DND-41 (cell line): ENCODE measurements around the gene IFT43.

ENCODE experiments used
- ATAC-seq: fragments of 200-7000 bp; cut with Tn5 transposase; 3 replicates; pipeline ENCODE4 v1.9.1; 2021; ENCODE audit warnings: low read depth; ENCODE audit not compliant: insufficient read depth
- DNase-seq: peaks from one replicate; pipeline ENCODE4 v3.0.0-alpha.2; 2020
- H2AFZ ChIP-seq: 2 replicates; pipeline ENCODE4 v1.6.0; 2012; ENCODE audit warnings: low read depth, low read length
- H3K27ac ChIP-seq: 2 replicates; pipeline ENCODE4 v1.5.1; 2012; ENCODE audit warnings: low read length, inconsistent platforms
- H3K27me3 ChIP-seq: fragments of 200-600 bp; sonication (generic); 2 replicates; pipeline ENCODE4 v1.6.0; 2012; ENCODE audit warnings: low read length, mild to moderate bottlenecking, inconsistent platforms; ENCODE audit not compliant: insufficient read depth, poor library complexity
- H3K36me3 ChIP-seq: 2 replicates; pipeline ENCODE4 v1.5.1; 2012; ENCODE audit warnings: low read length, inconsistent platforms; ENCODE audit not compliant: insufficient read depth
- H3K4me1 ChIP-seq: 2 replicates; pipeline ENCODE4 v1.5.1; 2012; ENCODE audit warnings: mild to moderate bottlenecking, low read length; ENCODE audit not compliant: insufficient read depth
- H3K4me2 ChIP-seq: 2 replicates; pipeline ENCODE4 v1.6.0; 2012; ENCODE audit warnings: mild to moderate bottlenecking, moderate library complexity, low read length, inconsistent platforms; ENCODE audit not compliant: insufficient read depth
- H3K4me3 ChIP-seq, 2 experiments: fragments of 200-600 bp in 1 of 2; shearing (Covaris generic) in 1 of 2; 2 replicates each; pipeline ENCODE4 v1.5.1; 2012 to 2016; ENCODE audit warnings: inconsistent platforms in 2 of 2, low read length in 2 of 2, mild to moderate bottlenecking in 2 of 2, low read depth in 1 of 2, moderate library complexity in 1 of 2
- H3K79me2 ChIP-seq: 2 replicates; pipeline ENCODE4 v1.6.0; 2012; ENCODE audit warnings: low read length, inconsistent platforms; ENCODE audit not compliant: insufficient read depth
- H3K9ac ChIP-seq: 2 replicates; pipeline ENCODE4 v1.6.0; 2012; ENCODE audit warnings: low read depth, mild to moderate bottlenecking, inconsistent platforms, low read length, moderate library complexity
- H3K9me3 ChIP-seq: 2 replicates; pipeline ENCODE4 v1.5.1; 2012; ENCODE audit warnings: low read length, moderate library complexity, mild to moderate bottlenecking, inconsistent platforms; ENCODE audit not compliant: insufficient read depth, severe bottlenecking
- H4K20me1 ChIP-seq: 2 replicates; pipeline ENCODE4 v1.6.0; 2012; ENCODE audit warnings: low read length; ENCODE audit not compliant: insufficient read depth
- CTCF ChIP-seq: IDR thresholded peaks from 2 replicates; pipeline ENCODE4 v1.5.1; 2012; ENCODE audit warnings: borderline replicate concordance, low read length, moderate library complexity, mild to moderate bottlenecking; ENCODE audit not compliant: poor library complexity, severe bottlenecking; ENCODE audit errors: extremely low read depth
- EZH2 ChIP-seq: IDR thresholded peaks from 3 replicates; pipeline ENCODE4 v1.6.1; 2012; ENCODE audit warnings: borderline replicate concordance, low read depth, mild to moderate bottlenecking, moderate library complexity, low read length, inconsistent platforms; ENCODE audit not compliant: severe bottlenecking

The IFT43 gene

GRCh38 chr14:75977582-75977943 lies 8.0 kb upstream of the IFT43 start:
- Histone ChIP-seq H3K4me3 (no peak overlapping the region), H3K79me2 (no peaks in the 10 kb centered on the region), H3K4me1 (peaks cover 24% of the 10 kb centered on the region), H3K36me3 (no peaks in the 10 kb centered on the region), H3K4me2 (no peak overlapping the region), H4K20me1 (0 out of 2 replicates have a peak, but pooled peaks cover 3% of the 10 kb centered on the region), H3K9ac (no peak overlapping the region), H3K9me3 (no peaks in the 10 kb centered on the region), H2AFZ (no peak overlapping the region), H3K27me3 (no peaks in the 10 kb centered on the region), H3K27ac (no peak overlapping the region)
- no peak for TF ChIP-seq CTCF
- TF ChIP-seq EZH2, result no peak
- ATAC-seq, result no peak
- no peak for DNase-seq

GRCh38 chr14:75978249-75978731 lies 7.3 kb upstream of the IFT43 start:
- Histone ChIP-seq H3K27ac (no peak overlapping the region), H3K4me1 (peaks cover 30% of the 10 kb centered on the region)

GRCh38 chr14:75979071-75979571 lies 6.4 kb upstream of the IFT43 start:
- Histone ChIP-seq H3K4me1 (peaks cover 30% of the 10 kb centered on the region), H3K9ac (no peak overlapping the region), H3K27ac (no peak overlapping the region), H3K9me3 (no peaks in the 10 kb centered on the region), H3K4me3 (no peak overlapping the region), H3K27me3 (peaks cover 4% of the 10 kb centered on the region), H3K4me2 (no peak overlapping the region), H2AFZ (no peak overlapping the region), H3K36me3 (no peaks in the 10 kb centered on the region), H4K20me1 (0 out of 2 replicates have a peak, but pooled peaks cover 3% of the 10 kb centered on the region), H3K79me2 (no peaks in the 10 kb centered on the region)
- no peak for ATAC-seq
- TF ChIP-seq CTCF (peak; percentile 68), EZH2 (no peak)
- peak; percentile 32 for DNase-seq

More at GRCh38 chr14:75978249-75978731, 7.3 kb upstream of the IFT43 start:
- H3K4me2 ChIP-seq, result no peak overlapping the region
- peaks cover 4% of the 10 kb centered on the region for H3K27me3 ChIP-seq
- 0 out of 2 replicates have a peak, but pooled peaks cover 3% of the 10 kb centered on the region for H4K20me1 ChIP-seq
- H3K4me3 ChIP-seq, result no peak overlapping the region
- no peaks in the 10 kb centered on the region for H3K79me2 ChIP-seq
- H3K9me3 ChIP-seq, result no peaks in the 10 kb centered on the region
- no peak for ATAC-seq
- no peaks in the 10 kb centered on the region for H3K36me3 ChIP-seq
- H2AFZ ChIP-seq, result no peak overlapping the region
- TF ChIP-seq EZH2 (no peak), CTCF (no peak)
- DNase-seq, result no peak
- no peak overlapping the region for H3K9ac ChIP-seq
